Measurements from ENCODE around the gene ELAVL4.

ELAVL4 gene

DNA sequence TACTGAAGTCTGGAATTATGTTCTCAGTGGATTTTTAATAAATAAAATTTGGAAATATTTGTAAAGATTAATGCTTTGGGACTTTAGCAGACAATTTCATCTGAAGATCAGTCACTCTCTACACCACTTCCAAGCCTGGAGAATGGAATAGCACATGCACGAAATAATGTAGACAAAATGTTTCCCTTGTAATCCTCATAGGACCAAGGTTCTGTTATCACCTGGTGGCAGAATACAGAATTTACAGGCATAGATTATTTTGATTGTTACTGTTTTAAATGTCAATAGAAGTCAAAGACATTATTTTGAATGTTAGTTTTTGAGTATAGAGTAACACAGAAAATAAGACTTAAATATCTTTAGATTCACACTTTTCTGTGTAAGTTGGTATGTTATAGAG, 9.1 kb upstream of the ELAVL4 start:
- Histone ChIP-seq H3K9me3 (ENCODE audit: insufficient read depth, low read depth, low read length) (no peaks in the 10 kb centered on the region), H3K4me1 (ENCODE audit: insufficient read depth, low read length) (no peaks in the 10 kb centered on the region), H3K27ac (ENCODE audit: low read length) (no peak overlapping the region), H3K36me3 (ENCODE audit: insufficient read depth, low read depth, low read length) (no peaks in the 10 kb centered on the region), H3K4me3 (ENCODE audit: low read length) (no peak overlapping the region), H3K9ac (ENCODE audit: low read depth, low read length) (no peak overlapping the region), H3K27me3 (ENCODE audit: insufficient read depth, low read length) (no peaks in the 10 kb centered on the region)

DNA sequence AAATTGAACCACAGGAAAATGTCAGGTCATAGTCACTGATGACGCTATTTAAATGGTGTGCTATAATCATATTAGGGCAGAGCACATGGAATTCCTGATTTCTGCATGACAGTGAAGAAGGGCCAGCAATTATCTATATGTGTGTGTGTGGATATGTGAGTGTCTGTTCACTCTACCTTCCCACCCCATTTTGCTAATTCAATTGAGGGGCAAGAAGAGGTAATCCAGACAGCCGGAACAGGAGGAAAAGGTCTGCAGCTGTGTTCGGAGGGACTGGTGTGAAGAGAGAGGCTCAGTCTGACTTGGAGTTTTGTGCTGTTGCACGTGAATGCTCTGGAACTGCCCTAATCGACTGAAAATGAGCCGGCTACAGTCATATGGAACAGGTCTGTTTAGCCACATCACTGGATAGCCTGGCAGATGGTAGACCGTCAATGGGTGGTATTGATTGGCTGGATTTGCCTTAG, 5.1 kb upstream of the ELAVL4 start:
- no peak overlapping the region for H3K27ac ChIP-seq (ENCODE audit: low read length)
- H3K36me3 ChIP-seq (ENCODE audit: insufficient read depth, low read depth, low read length) = no peaks in the 10 kb centered on the region

DNA sequence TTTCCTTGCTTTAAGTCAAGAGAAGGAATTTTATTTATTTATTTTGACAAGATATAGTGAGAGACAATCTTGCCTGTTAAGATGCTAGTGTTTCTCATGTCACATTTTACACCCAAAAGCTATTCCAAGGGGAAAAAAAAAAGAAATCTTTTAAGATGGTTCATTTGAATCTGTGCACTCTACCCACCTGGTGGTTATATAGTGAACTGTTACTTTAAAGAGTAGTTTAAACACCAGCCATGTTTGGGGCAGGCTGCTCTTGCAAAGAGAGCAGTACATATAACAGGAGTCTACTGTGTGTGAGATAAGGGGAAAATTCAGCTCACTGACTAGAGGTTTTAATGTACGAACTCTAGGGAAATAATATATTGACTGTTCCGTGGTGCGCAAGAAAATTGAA, 3.3 kb upstream of the ELAVL4 start:
- Histone ChIP-seq H3K9ac (ENCODE audit: low read depth, low read length) (no peak overlapping the region), H3K4me3 (ENCODE audit: low read length) (no peak overlapping the region), H3K4me1 (ENCODE audit: insufficient read depth, low read length) (peaks cover 3% of the 10 kb centered on the region; the same call in 1 of the 2 replicates), H3K27me3 (ENCODE audit: insufficient read depth, low read length) (no peaks in the 10 kb centered on the region), H3K27ac (ENCODE audit: low read length) (no peak overlapping the region), H3K9me3 (ENCODE audit: insufficient read depth, low read depth, low read length) (no peaks in the 10 kb centered on the region), H3K36me3 (ENCODE audit: insufficient read depth, low read depth, low read length) (no peaks in the 10 kb centered on the region)

More for the DNA sequence above, 5.1 kb upstream of the ELAVL4 start:
- H3K9ac ChIP-seq (ENCODE audit: low read depth, low read length) = no peak overlapping the region
- H3K4me1 ChIP-seq (ENCODE audit: insufficient read depth, low read length) = peaks cover 3% of the 10 kb centered on the region; the same call in 1 of the 2 replicates
- no peak overlapping the region for H3K4me3 ChIP-seq (ENCODE audit: low read length)
- H3K9me3 ChIP-seq (ENCODE audit: insufficient read depth, low read depth, low read length) = no peaks in the 10 kb centered on the region
- H3K27me3 ChIP-seq (ENCODE audit: insufficient read depth, low read length) = no peaks in the 10 kb centered on the region

DNA sequence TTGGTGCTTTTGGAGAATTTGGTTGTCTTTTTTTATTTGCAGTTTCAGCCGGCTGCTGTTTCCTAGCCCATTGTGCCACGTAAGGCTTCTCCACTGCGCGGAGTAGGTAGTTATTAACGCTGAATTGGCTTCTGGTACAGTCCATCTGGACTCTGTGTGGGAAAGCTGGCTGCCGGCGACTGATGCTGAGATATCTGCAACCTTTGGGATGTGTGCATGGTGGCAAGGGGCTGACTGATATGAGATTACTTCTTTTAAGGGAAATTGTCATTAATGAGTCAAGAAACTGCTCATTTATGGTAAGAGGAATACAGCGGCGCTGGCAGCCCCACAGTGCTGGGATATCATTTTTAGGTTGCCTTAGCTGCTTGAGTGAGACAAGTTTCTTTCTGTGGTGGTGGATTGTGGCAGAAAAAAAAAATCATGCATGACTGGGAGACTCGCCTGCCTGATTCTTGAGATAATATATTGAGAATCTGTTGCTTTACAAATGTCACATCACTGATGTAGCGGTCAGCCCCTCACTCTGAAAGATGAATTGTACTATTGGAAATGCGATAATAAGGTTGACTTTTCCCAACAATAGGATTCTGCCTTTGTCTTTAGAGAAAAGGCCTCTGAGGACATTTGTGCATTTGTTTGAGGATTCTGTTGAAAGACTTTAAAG, 2.5 kb upstream of the ELAVL4 start:
- Histone ChIP-seq H3K27me3 (ENCODE audit: insufficient read depth, low read length) (no peaks in the 10 kb centered on the region), H3K9me3 (ENCODE audit: insufficient read depth, low read depth, low read length) (no peaks in the 10 kb centered on the region), H3K9ac (ENCODE audit: low read depth, low read length) (no peak overlapping the region), H3K4me3 (ENCODE audit: low read length) (no peak overlapping the region), H3K27ac (ENCODE audit: low read length) (no peak overlapping the region), H3K4me1 (ENCODE audit: insufficient read depth, low read length) (peaks cover 9% of the 10 kb centered on the region; the same call in 1 of the 2 replicates), H3K36me3 (ENCODE audit: insufficient read depth, low read depth, low read length) (no peaks in the 10 kb centered on the region)

DNA sequence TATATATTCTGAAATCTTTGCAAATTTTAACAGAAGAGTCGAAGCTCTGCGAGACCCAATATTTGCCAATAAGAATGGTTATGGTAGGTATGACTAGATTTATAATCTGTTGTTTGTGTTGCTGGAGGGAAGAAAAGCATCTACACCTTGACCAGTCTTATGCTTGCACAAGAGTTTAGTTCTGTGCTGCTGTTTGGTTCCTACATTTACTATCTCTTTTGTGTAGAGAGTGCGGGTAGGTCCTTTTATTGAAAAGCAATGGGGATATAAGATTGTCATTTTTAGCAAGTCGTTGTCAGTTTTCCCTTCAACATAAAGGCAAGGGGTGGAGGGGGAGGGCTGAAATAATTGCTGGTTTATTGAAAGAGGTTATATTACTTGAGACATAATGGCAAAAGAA, 396 bp downstream of the ELAVL4 start:
- H3K9ac ChIP-seq (ENCODE audit: low read depth, low read length) = no peak overlapping the region
- no peaks in the 10 kb centered on the region for H3K27me3 ChIP-seq (ENCODE audit: insufficient read depth, low read length)
- H3K4me1 ChIP-seq (ENCODE audit: insufficient read depth, low read length) = peaks cover 10% of the 10 kb centered on the region; the same call in 1 of the 2 replicates
- no peaks in the 10 kb centered on the region for H3K36me3 ChIP-seq (ENCODE audit: insufficient read depth, low read depth, low read length)
- no peaks in the 10 kb centered on the region for H3K9me3 ChIP-seq (ENCODE audit: insufficient read depth, low read depth, low read length)
- no peak overlapping the region for H3K27ac ChIP-seq (ENCODE audit: low read length)
- no peak overlapping the region for H3K4me3 ChIP-seq (ENCODE audit: low read length)

DNA sequence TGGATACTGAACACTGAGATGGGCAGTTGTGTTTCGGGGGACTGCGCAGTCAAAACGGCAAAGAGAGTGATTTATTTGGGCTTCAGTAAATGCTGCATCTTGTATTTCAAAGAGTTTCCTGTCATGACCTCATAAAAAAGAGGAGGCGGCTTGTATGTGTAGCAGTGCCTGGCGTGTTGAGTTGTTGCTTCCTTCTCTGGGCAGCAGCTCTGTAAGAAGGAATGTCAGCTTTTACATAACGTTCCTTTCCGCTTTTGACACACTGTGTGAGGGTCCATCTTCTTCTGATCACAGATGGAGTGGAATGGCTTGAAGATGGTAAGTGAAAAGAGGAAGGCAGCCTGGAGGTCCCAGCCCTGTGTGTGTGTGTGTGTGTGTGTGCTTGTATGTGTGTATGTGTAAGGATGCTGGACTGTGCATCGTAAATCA, 941 bp downstream of the ELAVL4 start:
- Histone ChIP-seq H3K27me3 (ENCODE audit: insufficient read depth, low read length) (no peaks in the 10 kb centered on the region), H3K27ac (ENCODE audit: low read length) (no peak overlapping the region), H3K4me1 (ENCODE audit: insufficient read depth, low read length) (peaks cover 10% of the 10 kb centered on the region; the same call in 1 of the 2 replicates), H3K36me3 (ENCODE audit: insufficient read depth, low read depth, low read length) (no peaks in the 10 kb centered on the region), H3K9ac (ENCODE audit: low read depth, low read length) (peak overlapping the region; percentile 11; the same call in 1 of the 2 replicates), H3K9me3 (ENCODE audit: insufficient read depth, low read depth, low read length) (no peaks in the 10 kb centered on the region), H3K4me3 (ENCODE audit: low read length) (peak overlapping the region; percentile 51; the same call in 1 of the 2 replicates)

DNA sequence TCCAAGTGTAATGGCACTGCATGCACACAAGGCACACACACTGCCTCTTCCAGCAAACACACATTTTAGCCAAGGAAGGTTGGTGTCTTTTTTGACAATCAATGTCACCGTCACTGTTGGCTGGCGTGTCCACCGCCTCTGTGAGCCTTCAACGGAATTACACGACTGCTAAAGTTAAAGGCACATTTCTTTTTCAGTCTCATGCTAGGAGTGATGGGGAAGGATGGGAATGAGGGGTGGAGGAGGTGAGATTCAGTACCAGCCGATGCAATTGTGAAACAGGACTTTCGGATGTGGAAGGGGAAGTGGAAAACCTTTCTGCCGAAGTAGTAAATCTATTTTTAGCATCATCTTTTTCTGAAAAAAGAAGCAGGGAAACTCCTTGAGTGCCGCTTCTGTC, 1.4 kb downstream of the ELAVL4 start:
- Histone ChIP-seq H3K4me3 (ENCODE audit: low read length) (peak overlapping the region; percentile 51; the same call in 1 of the 2 replicates), H3K27me3 (ENCODE audit: insufficient read depth, low read length) (no peaks in the 10 kb centered on the region), H3K9ac (ENCODE audit: low read depth, low read length) (peak overlapping the region; percentile 11; the same call in 1 of the 2 replicates)

DNA sequence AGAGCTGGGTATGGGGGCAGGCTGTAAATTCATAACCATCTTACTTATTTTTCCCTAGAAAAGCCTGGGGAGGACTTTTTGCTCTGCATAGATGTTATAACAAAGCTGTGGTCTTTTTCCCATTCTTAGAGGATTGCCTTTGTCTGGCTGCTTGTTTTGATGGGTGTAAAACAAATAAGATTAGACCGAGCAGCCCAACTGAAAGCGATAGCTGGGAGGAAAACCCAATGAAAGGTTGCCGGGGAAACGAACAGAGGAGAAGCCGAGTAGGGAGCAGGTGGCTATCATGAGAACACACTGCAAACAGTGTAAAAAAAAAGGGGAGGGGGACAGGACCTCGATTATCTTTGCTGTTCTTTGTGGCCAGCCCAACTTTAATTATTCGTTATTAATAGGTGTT, 1.9 kb downstream of the ELAVL4 start:
- peaks cover 10% of the 10 kb centered on the region; the same call in 1 of the 2 replicates for H3K4me1 ChIP-seq (ENCODE audit: insufficient read depth, low read length)
- no peaks in the 10 kb centered on the region for H3K36me3 ChIP-seq (ENCODE audit: insufficient read depth, low read depth, low read length)
- no peaks in the 10 kb centered on the region for H3K9me3 ChIP-seq (ENCODE audit: insufficient read depth, low read depth, low read length)
- H3K27me3 ChIP-seq (ENCODE audit: insufficient read depth, low read length) = no peaks in the 10 kb centered on the region
- H3K4me3 ChIP-seq (ENCODE audit: low read length) = peak overlapping the region; percentile 51; the same call in 1 of the 2 replicates
- H3K9ac ChIP-seq (ENCODE audit: low read depth, low read length) = peak overlapping the region; percentile 42; the same call in 1 of the 2 replicates
- H3K27ac ChIP-seq (ENCODE audit: low read length) = no peak overlapping the region

More for the DNA sequence above, 1.4 kb downstream of the ELAVL4 start:
- no peak overlapping the region for H3K27ac ChIP-seq (ENCODE audit: low read length)
- no peaks in the 10 kb centered on the region for H3K36me3 ChIP-seq (ENCODE audit: insufficient read depth, low read depth, low read length)
- H3K4me1 ChIP-seq (ENCODE audit: insufficient read depth, low read length) = peaks cover 10% of the 10 kb centered on the region; the same call in 1 of the 2 replicates
- no peaks in the 10 kb centered on the region for H3K9me3 ChIP-seq (ENCODE audit: insufficient read depth, low read depth, low read length)

DNA sequence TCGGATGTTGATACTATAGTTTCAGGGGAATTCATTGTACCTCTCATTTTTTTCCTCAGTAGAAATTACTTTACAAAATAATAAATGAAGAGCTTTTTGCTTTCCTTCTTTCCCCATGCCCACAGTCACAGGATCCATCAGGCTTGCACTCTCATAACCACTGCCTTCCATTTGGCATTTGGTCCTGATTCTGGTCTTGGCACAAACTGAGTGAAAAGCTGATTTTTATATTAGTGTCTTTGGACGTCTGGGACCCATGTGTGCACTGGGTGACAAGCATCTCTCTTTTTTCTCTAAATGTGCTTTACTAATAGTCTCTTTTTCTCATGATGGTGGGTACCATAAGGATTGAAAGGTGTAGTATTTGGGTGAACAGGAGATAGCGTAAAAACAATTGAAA, 2.8 kb downstream of the ELAVL4 start:
- Histone ChIP-seq H3K4me1 (ENCODE audit: insufficient read depth, low read length) (peaks cover 10% of the 10 kb centered on the region; the same call in 1 of the 2 replicates), H3K27me3 (ENCODE audit: insufficient read depth, low read length) (no peaks in the 10 kb centered on the region)

DNA sequence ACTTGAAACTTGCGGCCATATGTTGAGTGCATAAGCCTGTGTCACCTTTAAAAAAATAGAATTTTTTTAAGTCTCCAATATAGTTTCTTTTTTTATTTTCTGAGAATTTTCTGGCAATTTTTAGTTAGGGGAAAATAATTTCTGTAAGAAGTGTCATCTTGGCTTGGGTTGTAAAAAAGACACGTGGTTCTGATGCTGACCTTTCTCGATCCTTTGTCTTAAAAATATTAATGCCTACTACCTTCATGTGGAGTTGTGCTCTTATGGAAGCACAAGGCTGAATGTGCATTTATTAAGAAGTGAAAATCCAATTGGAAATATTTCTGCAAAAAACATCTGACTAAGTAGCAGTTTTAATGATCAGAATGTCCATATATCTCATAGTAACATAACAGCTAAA, 3.5 kb downstream of the ELAVL4 start:
- Histone ChIP-seq H3K4me3 (ENCODE audit: low read length) (no peak overlapping the region), H3K27ac (ENCODE audit: low read length) (no peak overlapping the region), H3K4me1 (ENCODE audit: insufficient read depth, low read length) (peaks cover 10% of the 10 kb centered on the region; the same call in 1 of the 2 replicates), H3K36me3 (ENCODE audit: insufficient read depth, low read depth, low read length) (no peaks in the 10 kb centered on the region), H3K9me3 (ENCODE audit: insufficient read depth, low read depth, low read length) (no peaks in the 10 kb centered on the region), H3K27me3 (ENCODE audit: insufficient read depth, low read length) (no peaks in the 10 kb centered on the region), H3K9ac (ENCODE audit: low read depth, low read length) (no peak overlapping the region)

More for the DNA sequence above, 2.8 kb downstream of the ELAVL4 start:
- no peaks in the 10 kb centered on the region for H3K9me3 ChIP-seq (ENCODE audit: insufficient read depth, low read depth, low read length)
- no peak overlapping the region for H3K27ac ChIP-seq (ENCODE audit: low read length)
- H3K9ac ChIP-seq (ENCODE audit: low read depth, low read length) = peak overlapping the region; percentile 42; the same call in 1 of the 2 replicates
- H3K36me3 ChIP-seq (ENCODE audit: insufficient read depth, low read depth, low read length) = no peaks in the 10 kb centered on the region
- no peak overlapping the region for H3K4me3 ChIP-seq (ENCODE audit: low read length)

DNA sequence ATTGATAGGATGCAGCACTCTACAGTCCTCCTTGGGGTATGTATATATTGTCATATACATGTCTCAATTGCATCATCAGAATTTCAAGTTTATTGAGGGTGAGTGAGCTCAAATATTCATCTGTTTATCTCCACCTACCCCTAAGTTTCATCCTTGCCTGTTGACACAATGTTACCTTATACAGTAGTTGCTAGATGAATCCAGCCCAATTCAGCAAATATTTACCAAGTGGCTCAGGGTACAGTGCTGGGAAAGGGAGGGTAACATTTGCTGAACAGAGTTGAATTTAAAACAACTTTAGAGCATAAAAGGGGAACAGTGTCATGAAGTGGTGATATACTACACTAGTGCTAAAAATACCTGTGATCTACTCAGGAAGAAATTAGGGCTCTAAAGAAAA, 14.4 kb downstream of the ELAVL4 start:
- H3K4me3 ChIP-seq (ENCODE audit: low read length) = no peak overlapping the region
- no peaks in the 10 kb centered on the region for H3K27me3 ChIP-seq (ENCODE audit: insufficient read depth, low read length)
- no peaks in the 10 kb centered on the region for H3K36me3 ChIP-seq (ENCODE audit: insufficient read depth, low read depth, low read length)
- H3K9me3 ChIP-seq (ENCODE audit: insufficient read depth, low read depth, low read length) = no peaks in the 10 kb centered on the region
- H3K27ac ChIP-seq (ENCODE audit: low read length) = no peak overlapping the region
- no peaks in the 10 kb centered on the region for H3K4me1 ChIP-seq (ENCODE audit: insufficient read depth, low read length)
- H3K9ac ChIP-seq (ENCODE audit: low read depth, low read length) = no peak overlapping the region

Data from iPS-20b (cell line).